GM18870 (cell line): ENCODE results near the gene GCGR.
"Not testable (repeated sequence)": the region's sequence is repeated elsewhere in the genome, so short reads cannot be mapped to it uniquely, and the experiment has no call there.

ENCODE experiments used
- ATAC-seq: cut with Tn5 transposase; IDR thresholded peaks from one replicate; pipeline ENCODE4 v1.9.1; 2021; ENCODE audit warnings: moderate library complexity; ENCODE audit not compliant: unreplicated experiment

GCGR gene

DNA sequence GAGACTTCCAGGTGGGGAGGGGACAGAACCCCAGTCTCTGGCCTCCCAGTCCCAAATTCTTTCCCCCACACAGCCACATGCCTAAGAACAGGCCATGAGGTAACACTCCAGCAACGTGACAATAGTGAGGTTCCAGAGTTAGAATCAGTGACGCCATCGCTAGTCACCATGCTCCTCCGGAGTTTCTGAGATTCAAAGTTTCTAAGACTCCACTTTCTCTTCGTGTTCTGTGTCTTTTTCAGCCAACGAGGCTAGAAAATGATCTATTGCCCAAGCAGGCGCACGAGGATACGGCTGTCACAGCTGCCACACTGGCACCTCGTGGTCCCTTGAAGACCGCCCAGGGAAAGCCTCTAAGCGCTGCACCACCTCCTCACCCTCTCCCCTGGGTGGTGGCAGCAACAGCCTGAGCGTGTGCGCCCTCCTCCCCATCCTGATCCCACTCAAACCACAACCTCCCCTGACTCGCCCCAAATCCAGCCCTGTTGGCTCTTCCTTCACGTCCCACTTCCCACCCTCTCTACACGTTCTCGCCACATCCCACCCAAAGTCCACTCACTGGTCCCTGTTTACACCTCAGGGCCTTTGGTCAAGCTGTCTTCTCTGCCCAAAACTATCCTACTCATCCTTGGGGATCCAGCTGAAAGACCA lies 28.1 kb downstream of the GCGR start:
- no peak for ATAC-seq

DNA sequence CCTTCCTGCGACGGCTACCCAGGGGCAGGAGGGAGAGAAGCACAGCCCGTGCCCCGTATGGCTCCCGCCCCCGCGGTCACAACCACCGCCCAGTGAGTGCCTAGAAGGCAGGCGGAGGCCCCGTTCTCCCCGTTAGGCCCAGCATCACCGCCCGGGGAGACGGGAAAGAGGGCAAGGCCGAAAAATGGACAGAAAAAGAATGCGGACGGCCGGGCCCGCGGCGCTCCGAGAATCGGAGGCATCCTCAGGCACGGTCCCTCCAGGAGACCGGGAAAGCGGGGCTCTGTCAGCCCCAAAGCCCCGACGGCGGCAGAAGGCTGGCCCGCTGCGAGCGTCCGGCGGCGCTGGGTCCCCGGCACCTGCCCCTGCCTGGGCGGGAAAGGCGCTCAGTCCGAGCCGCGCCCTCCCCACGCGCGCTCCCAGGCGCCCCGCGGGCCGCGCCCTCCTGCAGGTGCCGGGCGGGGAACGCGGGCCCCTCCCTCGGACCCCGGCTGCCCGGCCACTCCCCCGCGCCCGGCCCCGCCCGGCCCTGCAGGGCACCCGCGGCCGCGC lies 28.7 kb downstream of the GCGR start:
- ATAC-seq, result no peak

DNA sequence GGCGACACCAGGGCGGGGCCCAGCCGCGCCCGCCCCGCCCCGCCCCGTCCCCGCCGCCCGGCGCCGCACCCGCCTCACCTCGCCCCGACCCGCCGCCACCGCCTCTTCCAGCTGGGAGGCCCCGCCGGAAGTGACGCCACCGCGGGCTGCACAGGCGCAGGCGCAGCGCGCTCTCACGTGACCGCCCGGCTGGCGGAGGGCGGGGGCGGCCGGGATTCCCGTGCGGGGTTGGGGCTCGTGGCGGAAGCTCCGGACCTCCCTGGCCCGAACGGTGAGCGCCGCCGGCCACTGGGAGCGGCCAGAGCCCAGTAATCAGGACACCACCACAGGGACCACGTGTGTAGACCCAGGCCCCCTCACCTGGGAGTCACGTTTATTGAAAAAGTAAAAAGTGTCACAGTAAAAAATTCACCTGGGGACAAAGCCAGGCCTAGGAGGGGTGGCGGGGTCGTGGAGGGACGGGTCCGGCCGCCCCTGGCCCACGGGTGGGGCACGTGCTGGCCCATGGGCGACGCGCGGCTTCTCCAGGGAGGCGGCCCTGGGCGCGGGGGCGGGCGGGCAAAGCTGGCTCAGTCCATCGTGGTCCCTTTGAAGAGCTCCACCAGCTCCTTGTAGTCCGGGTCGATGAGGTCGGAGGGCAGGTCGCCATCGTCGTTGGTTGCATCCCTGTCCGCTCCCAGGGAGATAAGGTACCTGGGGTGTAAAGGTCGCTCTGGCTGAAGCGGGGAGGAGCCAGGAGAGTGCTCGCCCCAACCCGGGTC lies 29.4 kb downstream of the GCGR start, which contains the start of gene MCRIP1:
MCRIP1 (minus strand) TSS at position 132 of the 761 bp plus-strand sequence. CDS start 8,785 bp downstream, outside the sequence.
- ATAC-seq, result no peak

DNA sequence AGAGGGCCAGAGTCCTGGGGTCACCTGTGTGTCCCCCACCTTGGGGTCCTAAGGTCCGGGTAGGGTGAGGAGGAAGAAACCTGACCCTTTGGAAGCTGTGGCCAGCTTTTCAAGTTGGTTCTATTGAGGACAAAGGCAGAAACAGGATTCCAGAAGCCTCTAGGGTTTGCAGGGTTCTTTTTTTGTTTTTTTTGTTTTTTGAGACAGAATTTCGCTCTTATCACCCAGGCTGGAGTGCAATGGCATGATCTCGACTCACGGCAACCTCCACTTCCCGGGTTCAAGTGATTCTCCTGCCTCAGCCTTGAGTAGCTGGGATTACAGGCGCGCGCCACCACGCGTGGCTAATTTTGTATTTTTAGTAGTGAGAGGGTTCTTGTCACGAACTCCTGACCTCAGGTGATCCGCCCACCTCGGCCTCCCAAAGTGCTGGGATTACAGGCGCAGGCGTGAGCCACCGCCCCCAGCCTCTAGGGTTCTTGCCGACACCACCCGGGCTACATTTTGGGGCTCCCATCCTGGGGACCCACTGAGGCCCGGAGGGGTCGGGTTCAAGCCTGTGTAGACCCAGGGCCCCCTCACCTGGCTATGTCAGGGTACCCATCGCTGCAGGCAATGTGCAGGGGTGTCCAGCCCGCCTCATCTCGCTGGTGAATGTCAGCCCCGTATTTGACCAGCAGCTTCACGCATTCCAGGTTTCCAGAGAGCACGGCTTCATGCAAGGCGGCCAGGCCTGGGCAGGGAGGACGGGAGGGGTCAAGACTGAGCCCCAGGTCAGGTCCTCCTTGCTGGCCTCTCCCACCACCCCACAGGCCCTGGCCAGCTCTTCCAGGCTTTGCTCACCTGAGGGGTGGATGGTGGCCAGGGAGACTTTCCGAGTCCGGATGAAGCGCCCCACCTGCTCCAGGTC lies 30.2 kb downstream of the GCGR start:
- no peak for ATAC-seq

DNA sequence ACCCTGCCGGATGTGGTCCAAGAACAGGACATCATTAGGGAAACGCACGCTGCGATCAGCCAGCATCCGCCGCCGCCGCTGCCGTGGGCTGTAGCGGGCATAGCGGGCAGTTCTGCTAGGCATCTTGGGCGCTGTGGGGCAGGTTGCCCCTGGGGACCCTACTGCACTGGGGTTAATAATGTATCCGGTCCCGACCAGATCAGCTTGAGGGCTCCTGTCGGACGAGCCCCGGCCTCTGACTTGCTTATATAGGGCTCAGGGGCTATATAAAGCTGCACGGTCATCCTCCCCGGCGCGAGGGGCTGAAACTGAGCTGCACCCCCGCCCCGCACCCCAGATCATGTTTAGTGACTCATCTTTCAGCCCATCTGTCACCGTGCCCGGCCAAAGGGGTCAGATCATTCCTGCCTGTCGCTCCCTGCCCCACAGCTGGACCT lies 30.9 kb downstream of the GCGR start, which contains the start of gene PPP1R27:
PPP1R27 (minus strand) TSS at position 220 of the 437 bp plus-strand sequence; CDS start at position 123, 97 bp downstream.
- ATAC-seq, result no peak

DNA sequence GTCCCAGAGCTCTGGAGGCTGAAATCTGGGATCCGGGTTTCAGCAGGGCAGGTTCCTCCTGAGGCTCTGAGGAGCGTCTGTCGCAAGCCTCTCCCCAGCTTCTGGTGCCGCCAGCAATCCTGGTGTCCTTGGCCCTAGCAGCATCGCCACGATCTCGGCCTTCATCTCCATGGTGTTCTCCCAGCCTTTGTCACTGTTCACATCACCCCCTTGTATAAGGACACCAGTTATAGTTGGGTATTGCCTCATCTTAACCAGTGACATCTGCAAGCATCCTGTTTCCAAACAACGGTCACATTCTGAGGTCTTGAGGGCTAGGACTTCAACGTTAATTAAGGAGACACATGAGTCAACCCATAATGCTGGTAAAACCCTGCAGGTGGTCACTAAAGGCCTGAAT lies 33.7 kb downstream of the GCGR start:
- ATAC-seq, result no peak

DNA sequence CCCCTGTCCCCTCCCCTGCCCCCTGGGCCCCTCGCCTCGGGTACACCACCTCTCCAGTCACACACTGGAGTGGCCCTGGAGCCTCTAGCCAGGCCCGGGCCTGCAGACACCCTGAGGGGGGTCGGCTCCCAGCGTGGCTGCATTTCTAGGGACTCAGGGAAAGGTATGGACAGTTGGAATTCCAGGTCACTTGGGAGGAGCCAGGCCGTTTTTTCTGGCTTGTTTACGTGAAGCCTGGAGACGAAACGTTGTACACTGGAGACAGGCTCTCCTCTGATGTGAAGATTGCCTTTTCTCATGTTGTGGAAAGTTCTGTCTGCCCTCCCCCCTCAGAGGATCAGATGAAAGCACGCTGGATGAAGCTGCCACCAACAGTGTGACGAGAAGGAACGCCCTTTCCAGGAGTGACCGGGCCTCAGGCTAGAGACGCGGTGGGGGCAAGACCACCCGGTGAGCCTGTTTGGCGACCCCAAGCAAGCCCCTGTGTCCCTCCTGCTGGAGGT lies 34.9 kb downstream of the GCGR start:
- no peak for ATAC-seq

DNA sequence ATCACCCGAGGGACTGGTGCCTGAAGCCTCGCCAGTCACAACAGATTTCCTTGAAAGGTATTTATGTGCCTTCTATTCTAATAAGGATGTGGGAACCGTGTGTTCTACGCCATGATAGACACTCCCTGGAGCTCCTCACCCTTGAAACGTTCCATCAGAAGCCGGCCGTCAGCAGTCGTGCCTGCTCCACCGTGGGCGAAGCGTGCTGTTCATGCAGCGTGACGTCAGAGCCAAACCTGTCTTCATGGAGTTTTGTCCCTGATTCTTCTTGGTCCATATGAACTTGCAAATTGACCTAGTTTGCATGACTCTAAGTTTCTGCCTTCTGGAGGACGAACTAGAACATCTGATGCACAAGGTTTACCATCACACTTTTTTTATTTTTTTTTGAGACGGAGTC lies 35.4 kb downstream of the GCGR start:
- no peak for ATAC-seq

DNA sequence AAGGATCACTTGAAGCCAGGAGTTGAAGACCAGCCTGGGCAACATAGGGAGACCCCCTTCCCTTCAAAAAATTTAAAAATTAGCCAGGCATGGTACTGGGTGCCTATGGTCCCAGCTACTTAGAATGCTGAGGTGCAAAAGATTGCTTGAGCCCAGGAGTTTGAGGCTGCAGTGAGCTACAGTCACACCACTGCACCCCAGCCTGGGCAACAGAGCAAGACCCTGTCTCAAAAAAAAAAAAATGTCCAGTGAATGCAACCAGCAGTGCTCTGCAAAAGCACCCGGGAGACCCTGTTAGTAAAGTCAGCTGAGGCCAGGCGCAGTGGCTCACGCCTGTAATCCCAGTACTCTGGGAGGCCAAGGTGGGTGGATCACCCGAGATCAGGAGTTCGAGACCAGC lies 36.1 kb downstream of the GCGR start:
- ATAC-seq, result not testable (repeated sequence)

DNA sequence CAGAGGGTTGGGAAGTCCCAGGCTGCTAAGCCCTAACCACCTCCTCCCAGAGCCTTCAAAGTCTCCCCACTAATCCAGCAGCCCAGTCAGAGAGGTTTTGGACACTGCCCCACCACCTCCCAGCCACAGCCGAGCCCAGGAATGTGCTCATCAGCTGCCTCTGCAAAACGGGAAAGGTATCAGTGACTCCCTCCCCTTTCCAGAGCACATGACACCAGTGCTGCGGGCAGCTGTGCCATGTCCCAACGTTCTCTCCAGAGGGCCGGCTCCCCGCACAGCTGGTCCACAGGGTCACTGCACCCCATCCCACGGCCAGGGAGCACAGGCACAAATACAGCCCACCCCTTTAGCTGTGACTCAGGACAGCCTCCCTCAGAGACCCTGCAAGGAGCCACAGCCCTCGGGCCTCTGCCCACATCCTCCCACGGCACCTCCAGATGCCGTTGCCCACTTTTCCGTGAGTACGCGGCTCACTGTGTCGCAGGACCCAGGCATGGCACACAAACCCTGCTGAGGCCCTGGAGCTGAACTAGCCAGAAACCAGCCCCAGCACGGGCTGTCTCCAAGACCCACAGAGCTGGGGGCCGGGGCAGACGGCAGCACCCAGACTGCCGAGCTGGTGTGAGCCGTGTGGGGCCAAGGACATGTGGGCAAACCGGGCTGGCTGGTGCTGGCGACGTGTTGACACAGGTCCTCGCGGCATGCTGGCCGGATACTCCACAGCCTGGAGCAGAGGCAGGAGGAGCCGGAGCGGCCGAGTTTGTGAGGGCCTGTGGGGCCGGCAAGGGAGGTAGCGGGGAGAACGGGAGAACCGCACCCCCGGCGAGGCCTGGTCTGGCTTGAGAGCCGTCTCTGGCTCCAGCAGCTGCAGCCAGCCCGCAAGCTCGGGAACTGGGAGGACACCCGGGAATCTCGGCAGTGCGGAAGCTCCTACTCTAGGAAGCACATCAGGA lies 37.2 kb downstream of the GCGR start:
- no peak for ATAC-seq

DNA sequence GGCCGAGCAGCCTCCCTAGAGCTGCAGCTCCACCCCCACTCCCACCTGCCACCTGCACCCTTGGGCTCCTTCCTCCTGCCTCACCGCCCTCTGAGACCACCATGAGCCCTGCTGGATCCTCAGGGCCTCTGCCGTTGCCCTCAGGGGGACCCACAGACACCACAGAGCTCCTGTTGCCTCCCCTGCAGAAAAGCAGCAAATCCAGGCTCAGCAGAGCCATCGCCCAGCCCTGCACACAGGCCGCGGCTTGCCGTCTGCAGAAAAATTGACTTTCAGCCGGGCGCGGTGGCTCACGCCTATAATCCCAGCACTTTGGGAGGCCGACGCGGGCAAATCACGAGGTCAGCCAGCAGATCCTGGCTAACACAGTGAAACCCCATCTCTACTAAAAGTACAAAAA lies 37.9 kb downstream of the GCGR start:
- no peak for ATAC-seq

DNA sequence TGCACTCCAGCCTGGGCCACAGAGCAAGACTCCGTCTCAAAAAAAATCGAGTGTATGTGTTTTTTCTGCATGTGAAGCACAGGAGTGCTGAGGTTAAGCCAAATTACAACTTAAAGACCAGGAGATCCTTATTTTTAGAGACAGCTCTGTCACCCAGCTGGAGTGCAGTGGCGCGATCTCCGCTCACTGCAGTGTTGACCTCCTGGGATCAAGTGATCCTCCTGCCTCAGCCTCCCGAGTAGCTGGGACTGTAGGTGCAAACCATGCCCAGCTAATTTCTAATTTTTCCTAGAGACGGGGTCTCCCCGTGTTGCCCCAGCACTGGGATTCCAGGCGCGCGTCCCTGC lies 38.4 kb downstream of the GCGR start:
- ATAC-seq, result no peak

DNA sequence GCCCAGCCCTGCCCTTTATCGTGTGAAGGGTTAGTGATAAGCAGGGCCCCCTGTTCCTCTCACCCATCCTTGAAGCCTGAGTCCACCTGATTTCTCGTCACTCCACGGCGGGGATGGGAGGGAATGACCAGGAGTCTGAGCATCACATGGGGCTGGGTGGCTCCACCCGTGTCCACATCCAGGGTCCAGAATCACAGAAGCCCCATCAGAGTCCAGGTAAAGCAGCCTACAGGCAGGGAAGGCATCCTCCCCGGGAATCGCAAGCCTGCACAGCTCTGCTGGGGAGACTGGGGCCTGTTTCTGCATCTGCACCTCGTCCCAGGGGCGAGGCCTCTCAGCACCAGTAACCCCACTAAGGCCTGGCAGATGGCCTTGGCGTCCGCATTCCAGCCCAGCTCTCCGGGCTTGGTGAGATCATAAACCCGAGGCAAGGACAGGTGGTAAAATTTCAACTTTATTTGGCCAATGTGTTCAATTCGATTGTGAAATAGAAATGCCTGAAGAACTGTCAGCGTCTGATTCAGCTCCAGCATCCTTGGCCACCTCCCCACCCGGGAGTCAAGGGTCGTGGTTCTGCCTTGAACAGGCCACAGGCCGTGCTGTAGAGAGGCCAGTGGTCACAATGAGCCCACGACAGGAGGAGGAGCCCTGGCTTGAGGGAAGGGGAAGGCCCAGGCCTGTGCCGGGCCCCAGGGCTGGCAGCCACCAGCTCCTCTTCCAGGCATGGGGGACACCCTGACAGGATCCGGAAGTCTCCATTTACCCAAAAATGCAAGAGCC lies 39.0 kb downstream of the GCGR start:
- ATAC-seq, result no peak

DNA sequence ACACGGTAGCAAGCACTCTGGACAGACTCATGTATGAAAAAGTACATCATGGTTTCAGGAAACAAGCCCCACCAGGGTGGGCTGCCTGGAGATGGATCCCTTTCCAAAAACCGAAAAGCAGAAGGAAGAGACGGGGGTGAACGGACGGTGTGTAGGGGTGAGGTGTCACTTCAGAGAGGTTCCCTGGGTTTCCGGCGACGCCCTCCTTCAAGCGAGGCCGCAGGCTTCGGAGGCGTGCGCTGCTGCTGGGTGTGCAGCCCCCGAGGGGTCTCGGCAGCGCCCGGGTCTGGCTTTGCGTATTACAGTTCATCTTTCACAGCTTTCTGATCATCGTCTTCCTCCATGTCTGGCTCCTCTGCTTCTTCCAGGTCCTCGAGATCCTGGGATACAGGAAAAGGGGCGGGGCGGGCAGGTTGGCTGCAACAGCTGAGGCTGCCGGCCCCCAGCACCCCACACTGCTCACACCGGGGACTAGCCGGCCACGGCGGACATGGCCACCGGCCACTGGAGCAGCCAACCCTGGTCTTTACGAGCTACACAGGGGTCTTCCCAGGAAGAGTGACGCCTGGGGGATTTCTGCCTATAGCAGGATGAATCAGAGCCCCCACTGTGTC lies 39.9 kb downstream of the GCGR start:
- ATAC-seq, result no peak

DNA sequence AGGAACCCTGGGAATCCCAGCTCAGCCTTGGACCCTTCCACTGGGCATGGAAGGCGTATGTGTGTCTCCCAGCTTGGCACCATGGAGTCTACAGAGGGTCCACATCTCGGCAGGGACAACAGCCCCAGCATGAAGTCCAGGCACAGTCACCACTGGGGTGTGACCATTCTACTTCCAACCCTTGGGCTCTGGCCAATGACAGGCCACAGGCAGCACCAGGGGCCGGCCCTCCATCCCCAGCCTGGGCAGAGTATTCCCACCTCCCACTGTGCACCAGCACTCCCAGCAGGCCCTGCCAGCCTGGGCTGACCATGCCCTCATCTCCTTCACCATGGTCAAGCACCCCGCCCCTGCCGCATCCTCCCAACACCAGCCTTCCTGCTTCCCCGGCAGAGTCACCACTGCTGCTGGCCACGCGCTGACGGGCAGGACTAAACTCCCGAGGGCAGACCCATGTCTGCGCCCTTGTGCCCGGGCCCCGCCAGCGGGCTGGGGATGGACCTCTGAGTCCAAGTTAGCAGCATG lies 40.4 kb downstream of the GCGR start:
- ATAC-seq, result no peak

DNA sequence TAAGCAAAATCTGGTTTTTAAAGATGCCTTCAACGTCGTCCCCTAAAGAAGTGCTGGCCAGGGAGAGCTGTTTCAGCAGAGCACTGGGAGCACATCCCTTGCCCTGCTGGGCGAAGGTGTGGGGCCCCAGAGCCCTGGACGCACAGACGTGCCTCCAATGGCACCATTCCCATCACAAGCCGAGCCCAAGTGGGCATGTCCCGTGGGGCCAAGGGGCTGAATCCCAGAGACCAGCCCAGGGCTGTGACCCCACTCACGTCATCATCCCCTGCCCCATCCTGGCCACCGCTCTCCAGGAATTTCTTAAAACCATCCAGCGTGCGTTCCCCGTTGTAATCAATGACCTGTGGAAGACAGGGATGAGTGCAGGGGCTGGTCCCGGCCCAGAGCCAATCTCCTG lies 40.9 kb downstream of the GCGR start:
- no peak for ATAC-seq

DNA sequence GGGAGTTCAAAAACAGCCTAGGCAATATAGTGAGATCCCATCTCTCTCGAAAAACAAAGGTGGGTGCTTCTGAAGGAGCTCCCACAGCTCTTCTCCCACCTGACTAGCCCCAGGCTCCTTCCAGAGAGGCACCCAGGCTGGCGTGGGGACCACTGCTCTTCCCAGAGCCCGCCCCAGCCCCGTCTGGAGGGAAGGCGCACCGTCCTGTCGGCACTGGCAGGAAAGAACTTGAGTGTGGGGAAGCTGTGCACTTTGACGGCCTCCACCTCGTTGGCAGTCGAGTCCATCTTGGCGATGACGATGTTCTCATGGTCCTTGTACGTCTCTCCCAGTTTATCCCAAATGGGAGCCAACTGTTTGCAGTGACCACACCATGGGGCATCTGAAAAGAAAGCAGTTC lies 41.4 kb downstream of the GCGR start:
- ATAC-seq, result no peak
